ENCODE measurements around the gene XPC. TPM values are rescaled to one million over a fixed set of nuclear protein-coding genes. Genes with fewer than 3 reads are reported as not detected.

XPC gene
- total RNA-seq, 1 donor from 2014 or later, result 31.8 TPM

GRCh38 chr3:14120111-14120920 lies 58.1 kb downstream of the XPC start:
- no peaks in the 10 kb centered on the region for H3K27me3 ChIP-seq (ENCODE audit: low read depth)
- H3K36me3 ChIP-seq, result peaks cover 27% of the 10 kb centered on the region
- H3K4me3 ChIP-seq, result no peak overlapping the region
- ATAC-seq, result no peak
- H3K27ac ChIP-seq, result no peak overlapping the region
- TF ChIP-seq CTCF (IDR thresholded peaks at IDR 0.05), result no peak
- no peaks in the 10 kb centered on the region for H3K9me3 ChIP-seq
- intact Hi-C loops (cut with DNase I), result no loop called here
- DNase-seq, result no peak
- H3K4me1 ChIP-seq, result peaks cover 26% of the 10 kb centered on the region

GRCh38 chr3:14119651-14120050 lies 58.8 kb downstream of the XPC start:
- no peak overlapping the region for H3K4me3 ChIP-seq
- ATAC-seq (no peak), DNase-seq (no peak)
- no peaks in the 10 kb centered on the region for H3K27me3 ChIP-seq (ENCODE audit: low read depth)
- intact Hi-C loops (cut with DNase I), result no loop called here
- H3K27ac ChIP-seq, result no peak overlapping the region
- TF ChIP-seq CTCF (IDR thresholded peaks at IDR 0.05), result no peak
- H3K36me3 ChIP-seq, result peaks cover 33% of the 10 kb centered on the region
- H3K9me3 ChIP-seq, result no peaks in the 10 kb centered on the region
- peaks cover 26% of the 10 kb centered on the region for H3K4me1 ChIP-seq

- Histone ChIP-seq H3K4me3 (no peak overlapping the region), H3K9me3 (no peaks in the 10 kb centered on the region), H3K27ac (peak overlapping the region; percentile 18), H3K36me3 (peaks cover 43% of the 10 kb centered on the region), H3K27me3 (ENCODE audit: low read depth) (no peaks in the 10 kb centered on the region), H3K4me1 (peaks cover 21% of the 10 kb centered on the region)
- intact Hi-C loops (cut with DNase I), result no loop called here
- ATAC-seq (peak; percentile 38 to 63), DNase-seq (no peak)
- no peak for TF ChIP-seq CTCF (IDR thresholded peaks at IDR 0.05)
Observed at GRCh38 chr3:14118400-14119381, 59.7 kb downstream of the XPC start.

DNA sequence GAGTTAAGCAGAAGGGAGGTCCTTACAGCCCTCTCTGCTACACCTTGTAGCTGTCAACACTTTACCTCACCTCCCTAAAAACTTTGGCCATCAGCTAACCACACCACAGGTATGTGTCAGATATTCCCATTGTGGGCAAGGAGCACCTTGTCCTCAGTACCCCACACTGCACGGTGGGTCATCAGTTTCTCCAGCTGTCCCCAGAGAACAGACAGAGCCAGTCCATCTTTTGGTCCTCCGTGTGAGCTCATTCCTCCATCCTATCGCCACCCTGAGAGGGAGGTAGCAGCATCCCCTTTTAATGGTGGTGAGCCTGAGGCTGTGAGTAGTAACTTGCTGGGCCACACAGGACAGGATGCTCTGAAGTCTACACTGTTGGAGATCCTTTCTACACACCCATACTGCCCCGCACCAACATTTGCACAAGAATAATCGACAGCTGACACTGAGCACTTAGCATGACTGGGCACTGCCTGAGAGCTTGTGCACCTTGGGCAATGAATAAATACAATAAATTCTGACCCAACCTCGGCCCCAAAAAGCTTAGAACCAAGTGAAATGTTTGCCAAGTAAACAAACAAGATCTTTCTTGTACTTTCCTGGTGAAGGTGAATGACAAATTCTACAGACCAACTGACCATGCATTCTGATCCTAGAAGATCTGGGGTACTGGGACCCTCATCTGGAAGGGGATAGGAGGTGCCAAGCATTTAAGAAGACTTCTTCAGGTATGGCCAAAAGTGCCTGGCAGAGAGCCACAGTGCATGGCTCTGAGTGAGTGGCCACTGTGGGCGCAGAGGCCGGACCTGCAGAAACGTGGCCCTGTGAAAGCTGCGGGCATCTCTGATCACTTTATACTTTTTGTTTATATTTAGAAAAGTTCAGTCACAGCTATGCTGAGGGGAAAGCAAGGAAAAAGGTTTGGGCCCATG lies 60.7 kb downstream of the XPC start:
- Histone ChIP-seq H3K27me3 (ENCODE audit: low read depth) (no peaks in the 10 kb centered on the region), H3K36me3 (peaks cover 52% of the 10 kb centered on the region), H3K9me3 (no peaks in the 10 kb centered on the region), H3K4me3 (no peak overlapping the region), H3K27ac (peak overlapping the region; percentile 2), H3K4me1 (peaks cover 13% of the 10 kb centered on the region)
- ATAC-seq (no peak), DNase-seq (no peak)
- intact Hi-C loops (cut with DNase I), result no loop called here
- no peak for TF ChIP-seq CTCF (IDR thresholded peaks at IDR 0.05)
